ENCODE results near the gene MYH16.
"Not testable (repeated sequence)": the region's sequence is repeated elsewhere in the genome, so short reads cannot be mapped to it uniquely, and the experiment has no call there.

The MYH16 gene

GRCh38 chr7:99310004-99310403 is 37.4 kb downstream of the MYH16 start:
- no peaks in the 10 kb centered on the region for H3K36me3 ChIP-seq
- H3K9me3 ChIP-seq (ENCODE audit: severe bottlenecking), result no peaks in the 10 kb centered on the region
- DNase-seq, result no peak
- no peak overlapping the region for H3K4me3 ChIP-seq (ENCODE audit: low read depth, low read length)
- TF ChIP-seq CTCF (IDR thresholded peaks at IDR 0.05; ENCODE audit: low read depth, low read length), result no peak
- H3K27ac ChIP-seq, result no peak overlapping the region
- no peaks in the 10 kb centered on the region for H3K27me3 ChIP-seq (ENCODE audit: insufficient read depth, low read depth, severe bottlenecking)

- no peak for DNase-seq
- no peaks in the 10 kb centered on the region for H3K27me3 ChIP-seq (ENCODE audit: insufficient read depth, low read depth, severe bottlenecking)
- no peak overlapping the region for H3K4me3 ChIP-seq (ENCODE audit: low read depth, low read length)
- no peak overlapping the region for H3K27ac ChIP-seq
- no peak for TF ChIP-seq CTCF (IDR thresholded peaks at IDR 0.05; ENCODE audit: low read depth, low read length)
- no peaks in the 10 kb centered on the region for H3K9me3 ChIP-seq (ENCODE audit: severe bottlenecking)
- no peaks in the 10 kb centered on the region for H3K36me3 ChIP-seq
Observed at GRCh38 chr7:99311702-99312101, 39.1 kb downstream of the MYH16 start.

- H3K4me3 ChIP-seq (ENCODE audit: low read depth, low read length), result no peak overlapping the region
- H3K9me3 ChIP-seq (ENCODE audit: severe bottlenecking), result no peaks in the 10 kb centered on the region
- no peaks in the 10 kb centered on the region for H3K27me3 ChIP-seq (ENCODE audit: insufficient read depth, low read depth, severe bottlenecking)
- H3K27ac ChIP-seq, result no peak overlapping the region
- DNase-seq, result peak; percentile 62
- TF ChIP-seq CTCF (IDR thresholded peaks at IDR 0.05; ENCODE audit: low read depth, low read length), result peak; percentile 79
- H3K36me3 ChIP-seq, result no peaks in the 10 kb centered on the region
Observed at GRCh38 chr7:99312316-99313203, 39.9 kb downstream of the MYH16 start.

GRCh38 chr7:99313204-99313573 is 40.5 kb downstream of the MYH16 start:
- Histone ChIP-seq H3K36me3 (no peaks in the 10 kb centered on the region), H3K9me3 (ENCODE audit: severe bottlenecking) (no peaks in the 10 kb centered on the region), H3K27me3 (ENCODE audit: insufficient read depth, low read depth, severe bottlenecking) (no peaks in the 10 kb centered on the region), H3K4me3 (ENCODE audit: low read depth, low read length) (no peak overlapping the region), H3K27ac (no peak overlapping the region)
- no peak for DNase-seq
- TF ChIP-seq CTCF (IDR thresholded peaks at IDR 0.05; ENCODE audit: low read depth, low read length), result no peak

- H3K4me3 ChIP-seq (ENCODE audit: low read depth, low read length), result no peak overlapping the region
- no peak for TF ChIP-seq CTCF (IDR thresholded peaks at IDR 0.05; ENCODE audit: low read depth, low read length)
- no peaks in the 10 kb centered on the region for H3K9me3 ChIP-seq (ENCODE audit: severe bottlenecking)
- H3K27me3 ChIP-seq (ENCODE audit: insufficient read depth, low read depth, severe bottlenecking), result no peaks in the 10 kb centered on the region
- no peak overlapping the region for H3K27ac ChIP-seq
- no peak for DNase-seq
- H3K36me3 ChIP-seq, result no peaks in the 10 kb centered on the region
Observed at GRCh38 chr7:99314504-99314903, 41.9 kb downstream of the MYH16 start.

- Histone ChIP-seq H3K27ac (no peak overlapping the region), H3K4me3 (ENCODE audit: low read depth, low read length) (no peak overlapping the region), H3K36me3 (no peaks in the 10 kb centered on the region; the same call in 1 of the 2 replicates), H3K9me3 (ENCODE audit: severe bottlenecking) (no peaks in the 10 kb centered on the region), H3K27me3 (ENCODE audit: insufficient read depth, low read depth, severe bottlenecking) (no peaks in the 10 kb centered on the region)
- TF ChIP-seq CTCF (IDR thresholded peaks at IDR 0.05; ENCODE audit: low read depth, low read length), result no peak
- DNase-seq, result peak; percentile 38
Observed at GRCh38 chr7:99320371-99320770, 47.7 kb downstream of the MYH16 start.

- not testable (repeated sequence) for H3K9me3 ChIP-seq (ENCODE audit: severe bottlenecking); DNase-seq; H3K27ac ChIP-seq; H3K4me3 ChIP-seq (ENCODE audit: low read depth, low read length); H3K36me3 ChIP-seq; H3K27me3 ChIP-seq (ENCODE audit: insufficient read depth, low read depth, severe bottlenecking)
Observed at GRCh38 chr7:99322659-99323058, 50.0 kb downstream of the MYH16 start.
